AG09319 (cell line): ENCODE measurements around the gene TMTC2.

Experiments
- DNase-seq: peaks from one replicate; pipeline ENCODE4 v3.0.0-alpha.2; 2010; ENCODE audit warnings: low read depth; ENCODE audit errors: extremely low read depth
- TF ChIP-seq, protein P1 (sequence below): IDR thresholded peaks from 2 replicates; pipeline ENCODE4 v1.5.1; 2011; ENCODE audit warnings: low read depth, mild to moderate bottlenecking, inconsistent platforms, low read length, moderate library complexity

Gene TMTC2

DNA sequence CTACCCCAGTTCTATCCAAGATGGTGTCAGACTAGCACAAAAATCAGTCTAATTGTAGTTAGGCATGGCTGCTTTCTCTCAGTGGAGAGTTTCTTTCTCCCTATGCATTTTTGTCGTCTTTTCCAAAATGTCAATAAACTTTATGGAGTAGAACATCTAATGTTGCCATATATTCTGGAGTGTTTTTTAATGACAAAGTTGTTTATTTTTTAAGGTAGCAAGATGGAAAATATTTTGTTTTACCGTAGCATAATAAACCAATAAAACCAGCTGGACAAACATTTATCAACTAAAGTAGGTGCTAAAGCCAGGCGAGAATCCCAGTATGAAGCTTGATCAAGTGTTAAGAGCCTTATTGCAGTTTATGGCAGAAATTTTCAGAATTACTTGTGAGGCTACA lies 146.3 kb downstream of the TMTC2 start:
- TF ChIP-seq, protein P1, sequence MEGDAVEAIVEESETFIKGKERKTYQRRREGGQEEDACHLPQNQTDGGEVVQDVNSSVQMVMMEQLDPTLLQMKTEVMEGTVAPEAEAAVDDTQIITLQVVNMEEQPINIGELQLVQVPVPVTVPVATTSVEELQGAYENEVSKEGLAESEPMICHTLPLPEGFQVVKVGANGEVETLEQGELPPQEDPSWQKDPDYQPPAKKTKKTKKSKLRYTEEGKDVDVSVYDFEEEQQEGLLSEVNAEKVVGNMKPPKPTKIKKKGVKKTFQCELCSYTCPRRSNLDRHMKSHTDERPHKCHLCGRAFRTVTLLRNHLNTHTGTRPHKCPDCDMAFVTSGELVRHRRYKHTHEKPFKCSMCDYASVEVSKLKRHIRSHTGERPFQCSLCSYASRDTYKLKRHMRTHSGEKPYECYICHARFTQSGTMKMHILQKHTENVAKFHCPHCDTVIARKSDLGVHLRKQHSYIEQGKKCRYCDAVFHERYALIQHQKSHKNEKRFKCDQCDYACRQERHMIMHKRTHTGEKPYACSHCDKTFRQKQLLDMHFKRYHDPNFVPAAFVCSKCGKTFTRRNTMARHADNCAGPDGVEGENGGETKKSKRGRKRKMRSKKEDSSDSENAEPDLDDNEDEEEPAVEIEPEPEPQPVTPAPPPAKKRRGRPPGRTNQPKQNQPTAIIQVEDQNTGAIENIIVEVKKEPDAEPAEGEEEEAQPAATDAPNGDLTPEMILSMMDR = no peak
- no peak for DNase-seq

DNA sequence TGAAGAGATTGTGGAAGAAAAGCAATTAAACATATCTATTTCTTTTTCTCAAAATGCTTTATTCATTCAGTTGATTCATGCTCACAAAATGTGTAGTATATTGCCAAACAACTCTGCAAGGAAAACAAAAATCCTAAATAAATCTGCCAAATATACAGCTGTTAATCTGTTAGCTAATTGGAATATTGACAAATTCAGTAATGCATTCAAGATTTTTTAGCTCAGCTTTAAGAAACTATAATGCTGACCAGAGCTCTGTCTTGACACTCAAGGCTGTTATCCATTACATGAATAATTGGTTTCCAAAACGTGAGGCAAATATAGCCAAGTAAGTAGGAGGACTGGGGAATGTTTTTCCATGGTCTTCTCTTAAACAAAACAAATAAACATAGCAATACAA lies 146.8 kb downstream of the TMTC2 start:
- TF ChIP-seq, protein P1 = no peak
- no peak for DNase-seq

DNA sequence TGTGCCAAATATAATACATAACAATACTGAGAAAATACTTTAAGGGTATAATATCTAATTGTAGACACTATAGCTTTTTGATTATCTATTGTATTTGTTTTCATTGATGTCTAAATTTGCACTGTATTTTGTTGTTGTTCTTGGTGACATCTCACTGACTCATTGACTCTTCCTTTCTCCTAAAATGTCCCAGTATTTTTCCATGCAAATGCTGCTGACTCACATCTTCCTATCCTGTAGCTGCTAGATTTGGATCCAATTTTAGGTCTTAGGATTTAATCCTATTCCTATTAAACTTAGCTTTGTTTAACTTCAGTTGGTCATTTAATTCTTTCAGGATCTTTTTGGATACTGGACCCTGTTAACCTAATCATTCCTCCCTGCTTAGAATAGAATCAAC lies 148.5 kb downstream of the TMTC2 start:
- no peak for DNase-seq
- TF ChIP-seq, protein P1 = no peak

DNA sequence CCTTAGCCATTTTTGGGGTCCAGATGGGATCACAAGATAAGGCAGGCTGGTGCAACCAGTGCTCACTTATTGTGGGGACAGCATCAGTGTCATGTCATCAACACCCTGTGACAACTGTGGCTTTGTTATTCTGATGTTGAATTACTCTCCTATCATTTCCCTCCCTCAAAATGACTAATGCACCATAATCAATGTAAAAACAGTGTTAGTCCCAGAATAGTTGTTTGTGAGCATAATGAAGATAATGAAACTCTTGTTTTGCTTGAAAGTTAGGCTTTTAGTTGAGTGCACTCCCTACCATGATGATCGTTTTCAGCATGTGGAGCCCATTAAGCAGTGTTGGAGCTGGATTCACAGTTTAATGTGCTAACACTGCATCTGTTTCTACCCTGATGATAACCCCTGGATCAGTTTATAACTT lies 151.4 kb downstream of the TMTC2 start:
- TF ChIP-seq, protein P1 = no peak

DNA sequence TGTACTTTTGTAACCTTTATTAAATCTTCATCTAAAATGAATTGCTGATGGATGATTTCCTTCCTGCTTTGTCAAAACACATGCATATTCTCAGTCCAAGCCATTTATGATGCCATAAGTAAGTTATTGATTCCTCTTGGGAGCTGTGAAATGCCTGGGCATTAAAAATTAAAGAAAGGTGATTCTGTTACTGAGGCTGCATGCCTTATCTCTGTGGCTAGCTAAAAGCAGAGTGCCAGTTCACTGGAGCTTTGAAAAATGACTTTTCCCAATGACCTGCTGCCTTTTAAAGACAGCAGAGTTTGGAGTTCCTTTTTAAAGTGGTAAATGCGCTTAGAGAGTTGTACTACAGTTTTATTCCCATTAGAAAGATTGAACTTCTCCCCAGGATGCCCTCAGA lies 152.1 kb downstream of the TMTC2 start:
- no peak for DNase-seq
- TF ChIP-seq, protein P1 = no peak

More for the DNA sequence above, 151.4 kb downstream of the TMTC2 start:
- no peak for DNase-seq

DNA sequence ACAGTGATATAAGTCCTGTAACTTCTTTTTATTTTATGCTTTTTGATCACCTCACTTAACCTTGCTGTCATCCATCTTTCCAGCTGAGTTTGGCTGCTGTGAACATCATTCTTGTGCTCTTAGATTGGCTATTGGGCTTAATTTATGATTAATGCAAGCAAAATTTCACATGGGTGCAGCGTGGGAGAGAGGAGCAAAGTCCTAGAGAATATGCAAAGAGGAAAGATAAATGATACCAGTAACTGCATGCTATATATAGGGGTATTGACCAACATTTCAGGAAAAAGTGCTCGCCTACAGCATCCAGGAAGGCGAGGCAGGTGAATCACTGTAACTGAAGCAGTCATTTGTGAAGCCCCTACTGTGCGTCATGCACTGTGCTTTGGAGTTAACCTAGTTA lies 153.1 kb downstream of the TMTC2 start:
- TF ChIP-seq, protein P1 = no peak
- no peak for DNase-seq

DNA sequence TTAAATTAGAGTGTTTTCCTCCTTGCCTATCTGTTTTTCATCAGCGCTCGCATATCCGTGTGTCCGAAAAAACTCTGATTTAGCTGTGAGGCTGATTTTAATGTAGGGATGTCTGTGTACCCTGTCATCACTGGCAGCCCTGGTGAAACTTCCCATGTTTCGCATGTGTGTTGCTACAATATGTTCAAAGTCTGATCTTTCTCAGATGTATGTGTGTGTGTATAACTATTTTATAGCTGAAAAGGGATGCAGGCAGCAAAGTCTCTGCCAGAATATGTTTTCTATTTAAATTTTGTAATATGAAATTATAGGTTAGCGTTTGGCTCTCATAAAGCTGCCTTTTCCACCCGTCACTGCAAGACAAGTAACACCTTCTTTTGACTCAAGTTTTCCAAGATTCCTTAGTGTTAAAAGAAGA lies 154.8 kb downstream of the TMTC2 start:
- TF ChIP-seq, protein P1 = no peak
- no peak for DNase-seq
